ENCODE results near the gene OSM.

OSM gene

GRCh38 chr22:30282616-30283046 is 16.0 kb upstream of the OSM start:
- no peak overlapping the region for H3K9ac ChIP-seq (ENCODE audit: low read length)
- H4K20me1 ChIP-seq (ENCODE audit: insufficient read depth, low read length), result no peaks in the 10 kb centered on the region
- no peak overlapping the region for H2AFZ ChIP-seq (ENCODE audit: low read length)
- H3F3A ChIP-seq (ENCODE audit: insufficient read depth, low read length), result no peaks in the 10 kb centered on the region
- no peaks in the 10 kb centered on the region for H3K4me1 ChIP-seq (ENCODE audit: insufficient read depth, low read length, severe bottlenecking)
- no peaks in the 10 kb centered on the region for H3K27me3 ChIP-seq (ENCODE audit: insufficient read depth, low read length)
- no peak overlapping the region for H3K27ac ChIP-seq (ENCODE audit: low read depth, low read length, poor library complexity, severe bottlenecking)
- H3K4me2 ChIP-seq (ENCODE audit: low read length), result no peak overlapping the region
- TF ChIP-seq EZH2 (IDR thresholded peaks at IDR 0.05; ENCODE audit: borderline replicate concordance, low read length) (no peak), CTCF (IDR thresholded peaks at IDR 0.05; ENCODE audit: low read length) (no peak)
- no peaks in the 10 kb centered on the region for H3K9me3 ChIP-seq (ENCODE audit: low read length)
- H3K79me2 ChIP-seq (ENCODE audit: insufficient read depth, low read length), result no peaks in the 10 kb centered on the region
- no peaks in the 10 kb centered on the region for H3K36me3 ChIP-seq (ENCODE audit: insufficient read depth, low read length)
- no peaks in the 10 kb centered on the region for H3K9me2 ChIP-seq (ENCODE audit: low read depth, low read length)
- H3K4me3 ChIP-seq (ENCODE audit: low read depth, low read length, poor library complexity, severe bottlenecking), result no peak overlapping the region

- H3K27ac ChIP-seq (ENCODE audit: low read depth, low read length, poor library complexity, severe bottlenecking), result no peak overlapping the region
- H3K9ac ChIP-seq (ENCODE audit: low read length), result no peak overlapping the region
- no peaks in the 10 kb centered on the region for H3K27me3 ChIP-seq (ENCODE audit: insufficient read depth, low read length)
- TF ChIP-seq EZH2 (IDR thresholded peaks at IDR 0.05; ENCODE audit: borderline replicate concordance, low read length) (no peak), CTCF (IDR thresholded peaks at IDR 0.05; ENCODE audit: low read length) (no peak)
- H3K9me2 ChIP-seq (ENCODE audit: low read depth, low read length), result no peaks in the 10 kb centered on the region
- H3K9me3 ChIP-seq (ENCODE audit: low read length), result no peaks in the 10 kb centered on the region
- no peaks in the 10 kb centered on the region for H3K36me3 ChIP-seq (ENCODE audit: insufficient read depth, low read length)
- no peak overlapping the region for H2AFZ ChIP-seq (ENCODE audit: low read length)
- H4K20me1 ChIP-seq (ENCODE audit: insufficient read depth, low read length), result no peaks in the 10 kb centered on the region
- no peaks in the 10 kb centered on the region for H3K4me1 ChIP-seq (ENCODE audit: insufficient read depth, low read length, severe bottlenecking)
- no peaks in the 10 kb centered on the region for H3F3A ChIP-seq (ENCODE audit: insufficient read depth, low read length)
- H3K4me3 ChIP-seq (ENCODE audit: low read depth, low read length, poor library complexity, severe bottlenecking), result no peak overlapping the region
- H3K79me2 ChIP-seq (ENCODE audit: insufficient read depth, low read length), result no peaks in the 10 kb centered on the region
- no peak overlapping the region for H3K4me2 ChIP-seq (ENCODE audit: low read length)
Observed at GRCh38 chr22:30280505-30280904, 13.9 kb upstream of the OSM start.

GRCh38 chr22:30279932-30280331 is 13.3 kb upstream of the OSM start:
- H3K4me2 ChIP-seq (ENCODE audit: low read length), result no peak overlapping the region
- no peaks in the 10 kb centered on the region for H3K4me1 ChIP-seq (ENCODE audit: insufficient read depth, low read length, severe bottlenecking)
- TF ChIP-seq EZH2 (IDR thresholded peaks at IDR 0.05; ENCODE audit: borderline replicate concordance, low read length) (no peak), CTCF (IDR thresholded peaks at IDR 0.05; ENCODE audit: low read length) (no peak)
- no peak overlapping the region for H2AFZ ChIP-seq (ENCODE audit: low read length)
- no peaks in the 10 kb centered on the region for H4K20me1 ChIP-seq (ENCODE audit: insufficient read depth, low read length)
- H3K36me3 ChIP-seq (ENCODE audit: insufficient read depth, low read length), result no peaks in the 10 kb centered on the region
- H3K27me3 ChIP-seq (ENCODE audit: insufficient read depth, low read length), result peaks cover 1% of the 10 kb centered on the region; the same call in 1 of the 2 replicates
- no peaks in the 10 kb centered on the region for H3F3A ChIP-seq (ENCODE audit: insufficient read depth, low read length)
- no peaks in the 10 kb centered on the region for H3K9me2 ChIP-seq (ENCODE audit: low read depth, low read length)
- no peak overlapping the region for H3K27ac ChIP-seq (ENCODE audit: low read depth, low read length, poor library complexity, severe bottlenecking)
- no peaks in the 10 kb centered on the region for H3K79me2 ChIP-seq (ENCODE audit: insufficient read depth, low read length)
- no peak overlapping the region for H3K4me3 ChIP-seq (ENCODE audit: low read depth, low read length, poor library complexity, severe bottlenecking)
- no peaks in the 10 kb centered on the region for H3K9me3 ChIP-seq (ENCODE audit: low read length)
- H3K9ac ChIP-seq (ENCODE audit: low read length), result no peak overlapping the region
